ENCODE results near the gene RPL36.

RPL36 gene

GRCh38 chr19:5690125-5690954 is at the start of gene RPL36:
Gene RPL36 (plus strand): TSS chr19:5690295. CDS start chr19:5690508, 213 bp downstream.
- peak; percentile 96 for DNase-seq (ENCODE audit: low read depth, low spot score)

GRCh38 chr19:5641171-5641570 is 48.9 kb upstream of the RPL36 start:
- no peak for DNase-seq (ENCODE audit: low read depth, low spot score)

DNA sequence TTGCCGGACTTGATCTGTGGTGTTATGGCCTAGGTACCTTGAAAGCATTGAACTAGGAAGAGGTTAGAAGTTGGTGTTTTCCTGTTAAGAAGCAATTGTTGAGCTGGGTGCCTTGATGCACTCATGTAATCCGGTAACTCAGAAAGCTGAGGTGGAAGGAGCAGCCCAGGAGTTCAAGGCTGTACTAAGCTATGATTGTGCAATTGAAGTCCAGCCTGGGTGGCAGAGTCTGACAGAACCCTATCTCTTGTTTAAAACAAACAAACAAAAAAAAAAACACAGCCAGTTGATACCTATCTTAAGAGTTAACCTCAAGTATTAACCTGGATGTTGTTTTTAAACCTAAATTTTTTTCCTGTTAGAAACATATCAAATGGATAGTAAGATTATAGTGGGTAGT is 47.9 kb upstream of the RPL36 start:
- no peak for DNase-seq (ENCODE audit: low read depth, low spot score)

DNA sequence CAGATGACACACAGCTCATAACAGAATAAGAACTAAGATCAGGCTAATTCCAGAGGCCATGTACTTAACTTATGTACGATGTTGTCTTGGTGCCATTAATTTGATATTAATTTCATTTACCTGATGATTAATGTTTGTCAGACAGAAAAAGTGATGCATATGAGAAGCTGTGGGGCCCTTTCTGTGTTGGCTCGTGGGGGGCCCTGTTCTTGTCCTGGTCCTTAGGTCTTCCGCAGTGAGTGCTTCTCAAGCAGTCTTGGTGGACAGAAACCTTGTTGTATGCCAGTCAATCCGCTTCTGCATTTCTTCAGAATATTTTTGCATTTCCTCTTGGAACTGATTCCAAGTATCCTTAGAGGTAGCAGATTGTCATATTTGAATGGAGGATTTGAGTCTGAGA is 47.0 kb upstream of the RPL36 start:
- DNase-seq (ENCODE audit: low read depth, low spot score): no peak

GRCh38 chr19:5644037-5644436 is 46.1 kb upstream of the RPL36 start:
- no peak for DNase-seq (ENCODE audit: low read depth, low spot score)

DNA sequence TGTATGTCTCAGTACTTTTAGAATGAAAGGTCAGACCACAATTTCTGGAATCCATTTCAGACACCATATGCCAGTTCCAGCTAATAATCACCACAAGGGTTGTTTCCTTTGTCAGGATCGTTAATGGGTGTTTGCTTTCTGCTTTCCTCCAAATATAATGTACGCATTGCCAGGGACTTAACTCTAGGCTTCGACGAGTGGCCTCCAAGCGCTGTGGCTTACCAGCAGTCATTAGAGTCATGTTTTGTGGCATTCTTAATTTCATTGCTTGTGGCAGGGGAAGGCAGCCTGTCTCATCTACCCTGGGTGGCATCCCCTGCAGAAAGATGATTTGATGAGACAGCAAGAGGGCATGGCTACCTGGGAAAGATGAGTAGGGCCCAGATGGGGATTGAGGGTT is 44.7 kb upstream of the RPL36 start:
- no peak for DNase-seq (ENCODE audit: low read depth, low spot score)

DNA sequence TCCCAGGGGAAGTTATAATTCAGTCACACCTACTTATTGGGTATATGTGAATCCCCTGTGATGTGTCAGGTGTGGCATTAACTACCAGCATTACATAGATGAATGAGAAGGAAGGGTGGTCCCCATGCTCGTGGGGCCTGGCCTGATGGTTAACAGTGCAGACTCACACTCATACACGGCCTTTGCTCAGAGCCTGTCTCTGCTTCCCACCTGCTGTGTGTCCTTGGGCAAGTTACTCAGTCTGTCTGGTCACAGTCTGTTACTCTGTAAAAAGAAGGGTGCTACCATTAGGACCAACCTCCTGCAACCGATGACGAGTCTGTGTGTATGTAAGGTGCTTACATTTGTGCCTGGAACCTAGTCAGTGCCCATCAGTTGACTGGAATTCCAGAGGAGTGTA is 43.4 kb upstream of the RPL36 start:
- DNase-seq (ENCODE audit: low read depth, low spot score): no peak

GRCh38 chr19:5648464-5648863 is 41.6 kb upstream of the RPL36 start:
- DNase-seq (ENCODE audit: low read depth, low spot score): no peak

DNA sequence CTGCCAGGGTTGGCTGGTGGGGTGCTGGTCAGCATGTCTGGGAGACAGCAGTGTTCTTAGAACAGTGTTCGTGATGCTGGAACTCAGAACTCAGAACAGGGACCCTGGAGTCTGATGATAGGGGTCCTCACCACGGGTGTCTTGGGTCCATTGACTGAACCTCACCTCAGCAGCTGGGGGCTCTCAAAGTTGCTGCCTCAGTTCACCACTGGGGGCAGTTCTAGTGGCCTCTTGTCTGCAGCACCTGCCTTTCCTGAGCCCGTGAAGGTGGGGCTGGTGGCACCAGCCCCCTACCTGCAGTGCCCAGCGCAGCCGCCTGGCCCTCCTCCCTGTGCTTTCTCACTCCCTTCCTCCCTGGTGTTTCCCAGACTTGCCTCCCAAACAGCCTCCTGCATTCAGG is 38.7 kb upstream of the RPL36 start:
- no peak for DNase-seq (ENCODE audit: low read depth, low spot score)

DNA sequence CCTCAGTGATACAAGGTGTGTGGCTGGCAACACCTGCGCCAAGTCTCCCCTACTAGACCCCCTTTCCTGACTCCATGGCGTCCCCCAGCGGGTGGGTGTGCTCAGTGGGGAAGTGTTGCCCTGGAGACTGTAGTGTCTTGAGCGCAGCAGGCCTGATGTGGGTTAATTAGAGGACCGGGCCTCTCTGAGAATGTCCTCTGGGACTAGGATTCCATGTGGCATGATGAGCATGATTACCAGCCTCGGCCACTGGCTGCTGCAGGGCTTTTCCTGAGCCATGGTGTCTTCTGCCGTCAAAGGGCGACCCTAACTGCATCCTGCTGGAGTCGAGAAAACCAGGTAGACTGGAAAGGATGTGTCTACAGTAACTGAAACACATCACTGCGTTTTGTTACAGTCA is 37.8 kb upstream of the RPL36 start:
- no peak for DNase-seq (ENCODE audit: low read depth, low spot score)

DNA sequence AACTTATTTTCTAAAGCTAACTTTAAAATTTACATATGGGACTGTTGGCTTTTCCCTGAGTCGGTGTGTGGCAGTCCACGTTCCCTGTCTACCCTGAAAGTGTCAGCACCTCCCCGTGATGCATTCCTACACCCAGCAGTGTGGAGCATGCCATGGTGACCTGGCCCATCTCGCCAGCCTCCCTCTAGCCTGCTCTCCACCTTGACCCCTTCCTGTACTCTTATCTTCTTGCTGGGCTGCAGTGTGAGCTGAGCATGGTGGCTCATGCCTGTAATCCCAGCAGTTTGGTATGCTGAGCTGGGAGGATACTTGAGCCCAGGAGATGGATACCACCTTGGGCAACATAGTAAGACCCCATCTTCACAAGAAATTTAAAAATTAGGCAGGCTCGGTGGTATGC is 35.2 kb upstream of the RPL36 start:
- no peak for DNase-seq (ENCODE audit: low read depth, low spot score)

- DNase-seq (ENCODE audit: low read depth, low spot score): no peak
Measured at GRCh38 chr19:5655412-5655811, 34.7 kb upstream of the RPL36 start.

DNA sequence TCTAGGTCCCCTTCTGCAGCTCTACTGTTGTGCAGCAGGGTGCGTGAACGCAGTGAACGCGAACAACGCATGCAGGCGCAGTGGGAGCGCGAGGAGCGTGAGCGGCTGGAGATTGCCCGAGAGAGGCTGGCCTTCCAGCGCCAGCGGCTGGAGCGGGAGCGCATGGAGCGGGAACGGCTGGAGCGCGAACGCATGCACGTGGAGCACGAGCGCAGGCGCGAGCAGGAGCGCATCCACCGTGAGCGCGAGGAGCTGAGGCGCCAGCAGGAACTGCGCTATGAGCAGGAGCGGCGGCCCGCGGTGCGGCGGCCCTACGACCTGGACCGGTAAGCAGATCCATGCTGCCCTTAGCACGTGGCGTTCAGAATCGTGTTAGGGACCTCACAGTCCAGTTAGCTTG is 28.6 kb upstream of the RPL36 start:
- no peak for DNase-seq (ENCODE audit: low read depth, low spot score)

- DNase-seq (ENCODE audit: low read depth, low spot score): no peak
Measured at GRCh38 chr19:5663904-5664303, 26.2 kb upstream of the RPL36 start.

DNA sequence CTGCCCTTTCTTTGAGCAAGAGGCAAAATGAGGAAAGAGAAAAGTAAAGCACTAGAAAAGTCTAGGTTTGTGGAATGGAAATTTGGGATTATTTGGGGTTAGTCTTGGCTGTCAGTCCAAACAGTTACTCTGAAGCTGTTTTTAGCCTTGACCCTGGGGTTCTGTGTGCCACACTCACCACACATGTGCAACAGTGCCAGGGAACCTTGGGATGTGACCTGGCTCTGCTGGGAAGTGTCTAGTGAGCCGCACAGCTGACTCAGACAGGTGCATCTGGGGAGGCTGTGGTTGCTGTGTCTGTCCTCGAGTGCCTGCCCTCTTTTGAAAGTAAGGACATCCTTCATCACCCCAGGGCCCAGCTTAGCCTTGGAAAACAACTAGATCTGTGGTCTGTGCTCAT is 25.6 kb upstream of the RPL36 start:
- no peak for DNase-seq (ENCODE audit: low read depth, low spot score)

DNA sequence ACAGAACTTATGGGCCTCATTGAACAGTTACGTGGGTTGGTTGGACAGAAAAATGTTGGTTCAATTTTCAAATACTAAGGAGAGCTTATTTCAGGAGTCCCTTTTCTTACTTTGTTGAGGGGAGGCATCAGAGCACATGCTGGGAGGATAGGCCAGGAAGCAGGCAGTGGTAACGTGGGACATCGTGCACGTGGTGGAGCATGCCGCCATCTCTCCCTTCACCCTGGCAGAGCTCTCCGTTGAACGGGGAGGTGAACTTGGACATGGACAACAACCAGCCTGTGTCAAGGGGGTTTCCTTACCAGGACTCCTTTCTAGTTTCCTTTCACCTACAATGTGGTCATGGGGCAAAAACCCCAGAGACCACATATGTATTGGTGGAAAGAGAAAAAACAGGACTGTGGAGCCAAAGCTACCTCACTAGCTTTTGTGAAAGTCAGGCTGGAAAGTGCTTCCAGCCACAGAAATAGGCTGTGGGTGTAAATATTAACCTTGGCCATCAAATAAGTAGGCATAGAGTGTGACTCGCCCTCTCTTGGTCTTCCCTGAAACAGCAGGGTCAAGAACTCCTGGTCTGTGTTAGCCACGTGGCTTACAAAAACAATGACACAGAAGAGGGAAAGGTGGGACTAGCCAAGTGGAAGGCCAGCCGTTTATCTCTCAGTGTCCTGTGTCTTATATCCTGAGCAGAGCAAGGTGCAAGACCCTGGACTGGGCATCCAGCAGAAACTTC is 24.1 kb upstream of the RPL36 start:
- DNase-seq (ENCODE audit: low read depth, low spot score): no peak

DNA sequence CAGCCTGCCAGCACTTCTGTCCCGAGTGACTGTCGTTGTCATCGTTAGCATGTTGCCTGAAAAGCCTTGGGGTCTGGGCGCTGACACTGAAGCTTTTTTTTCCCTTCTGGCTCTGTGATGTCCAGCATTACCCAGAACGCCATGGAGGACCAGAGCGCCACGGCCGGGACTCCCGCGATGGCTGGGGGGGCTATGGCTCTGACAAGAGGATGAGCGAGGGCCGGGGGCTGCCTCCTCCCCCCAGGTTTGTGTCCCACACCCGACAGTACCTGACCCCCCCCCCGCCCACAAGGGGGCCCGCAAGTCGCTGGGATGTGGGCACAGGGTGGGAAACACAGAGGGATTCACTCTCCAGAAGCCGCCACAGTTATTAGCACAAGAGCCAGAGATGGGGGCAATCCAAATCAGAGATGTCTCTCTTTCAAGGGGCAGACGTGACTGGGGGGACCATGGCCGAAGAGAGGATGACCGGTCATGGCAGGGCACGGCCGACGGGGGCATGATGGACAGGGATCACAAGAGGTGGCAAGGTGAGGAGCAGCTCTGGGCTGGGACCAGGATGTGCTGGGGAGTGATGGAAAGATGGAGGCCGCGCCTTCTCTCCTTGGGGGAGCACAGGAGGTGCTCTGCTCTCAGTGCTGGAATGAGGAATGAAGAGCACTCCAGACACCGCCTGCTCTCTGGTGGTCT is 23.0 kb upstream of the RPL36 start:
- DNase-seq (ENCODE audit: low read depth, low spot score): no peak

- no peak for DNase-seq (ENCODE audit: low read depth, low spot score)
Measured at GRCh38 chr19:5667751-5668271, 22.3 kb upstream of the RPL36 start.

DNA sequence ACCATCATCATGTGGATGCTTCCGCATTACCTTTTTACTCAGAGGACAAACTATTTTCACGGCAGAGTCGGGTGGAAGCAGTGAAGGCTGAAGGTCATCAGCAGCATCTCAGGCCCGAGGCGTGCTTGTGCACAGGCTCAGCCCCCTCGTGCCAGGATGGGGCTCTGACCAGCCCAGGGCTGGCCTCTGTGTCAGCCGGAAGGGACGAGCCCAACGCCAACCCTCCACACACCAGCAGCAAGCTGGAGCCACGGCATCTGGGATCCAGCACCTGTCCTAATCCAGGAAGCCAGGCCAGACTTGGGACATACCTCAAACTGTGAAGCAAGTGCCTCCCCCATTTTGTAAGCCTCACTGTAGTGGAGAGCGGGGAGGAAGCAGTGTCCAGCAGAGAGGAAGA is 20.9 kb upstream of the RPL36 start:
- DNase-seq (ENCODE audit: low read depth, low spot score): no peak

DNA sequence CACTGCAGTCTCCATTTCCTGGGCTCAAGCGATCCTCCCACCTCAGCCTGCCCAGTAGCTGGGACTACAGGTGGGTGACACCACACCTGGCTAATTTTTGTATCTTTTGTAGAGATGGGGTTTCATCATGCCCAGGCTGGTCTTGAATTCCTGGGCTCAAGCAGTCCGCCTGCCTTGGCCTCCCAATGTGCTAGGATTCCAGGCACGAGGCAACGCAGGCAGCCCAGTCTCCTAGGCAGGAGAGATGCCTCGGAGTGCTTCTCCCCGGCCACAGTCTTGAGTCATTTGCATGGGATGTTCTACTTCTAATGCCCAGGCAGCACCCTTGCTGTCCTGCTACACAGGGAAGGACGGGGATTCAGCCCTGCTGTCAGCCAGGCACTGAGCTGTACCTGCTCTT is 18.5 kb upstream of the RPL36 start:
- no peak for DNase-seq (ENCODE audit: low read depth, low spot score)

GRCh38 chr19:5672708-5673459 is 17.2 kb upstream of the RPL36 start:
- no peak for DNase-seq (ENCODE audit: low read depth, low spot score)

- no peak for DNase-seq (ENCODE audit: low read depth, low spot score)
Measured at GRCh38 chr19:5673752-5674151, 16.3 kb upstream of the RPL36 start.
